GM21526 (cell line): ENCODE results near the gene PPARGC1A.

Experiments
- ATAC-seq: cut with Tn5 transposase; IDR thresholded peaks from one replicate; pipeline ENCODE4 v1.9.1; 2021; ENCODE audit warnings: moderate library complexity; ENCODE audit not compliant: unreplicated experiment, low FRiP score

The PPARGC1A gene

GRCh38 chr4:23889814-23890341 lies at the start of gene PPARGC1A:
Gene PPARGC1A, minus strand, starts transcription at chr4:23890047. Its CDS starts 90 bp downstream, at chr4:23889957.
- no peak for ATAC-seq

GRCh38 chr4:23938796-23939195 lies 48.9 kb upstream of the PPARGC1A start:
- ATAC-seq = no peak

GRCh38 chr4:23937173-23937572 lies 47.3 kb upstream of the PPARGC1A start:
- no peak for ATAC-seq

GRCh38 chr4:23934915-23935314 lies 45.1 kb upstream of the PPARGC1A start:
- no peak for ATAC-seq

GRCh38 chr4:23934223-23934622 lies 44.4 kb upstream of the PPARGC1A start:
- ATAC-seq = no peak

- ATAC-seq = no peak
These were observed 43.1 kb upstream of the PPARGC1A start for GRCh38 chr4:23932901-23933308.

- no peak for ATAC-seq
These were observed 42.3 kb upstream of the PPARGC1A start for GRCh38 chr4:23932186-23932585.

GRCh38 chr4:23931489-23931830 lies 41.6 kb upstream of the PPARGC1A start:
- ATAC-seq = no peak

- ATAC-seq = no peak
These were observed 41.1 kb upstream of the PPARGC1A start for GRCh38 chr4:23930750-23931488.

- no peak for ATAC-seq
These were observed 39.4 kb upstream of the PPARGC1A start for GRCh38 chr4:23929248-23929647.

- no peak for ATAC-seq
These were observed 34.7 kb upstream of the PPARGC1A start for GRCh38 chr4:23924556-23924955.

GRCh38 chr4:23923840-23924239 lies 34.0 kb upstream of the PPARGC1A start:
- ATAC-seq = no peak

GRCh38 chr4:23923141-23923540 lies 33.3 kb upstream of the PPARGC1A start:
- ATAC-seq = no peak

GRCh38 chr4:23922541-23923111 lies 32.8 kb upstream of the PPARGC1A start:
- no peak for ATAC-seq

GRCh38 chr4:23922013-23922412 lies 32.2 kb upstream of the PPARGC1A start:
- ATAC-seq = no peak

GRCh38 chr4:23921447-23921845 lies 31.6 kb upstream of the PPARGC1A start:
- ATAC-seq = no peak

- ATAC-seq = no peak
These were observed 31.0 kb upstream of the PPARGC1A start for GRCh38 chr4:23920716-23921446.

GRCh38 chr4:23920296-23920695 lies 30.4 kb upstream of the PPARGC1A start:
- ATAC-seq = no peak

GRCh38 chr4:23916282-23916681 lies 26.4 kb upstream of the PPARGC1A start:
- ATAC-seq = no peak

GRCh38 chr4:23915459-23916132 lies 25.7 kb upstream of the PPARGC1A start:
- no peak for ATAC-seq
